Measurements from ENCODE around the gene SBF2. TPM values are rescaled to one million over a fixed set of nuclear protein-coding genes. Genes with fewer than 3 reads are reported as not detected.

Gene SBF2
- total RNA-seq, 1 donor from 2014 or later, result 27.9 TPM

DNA sequence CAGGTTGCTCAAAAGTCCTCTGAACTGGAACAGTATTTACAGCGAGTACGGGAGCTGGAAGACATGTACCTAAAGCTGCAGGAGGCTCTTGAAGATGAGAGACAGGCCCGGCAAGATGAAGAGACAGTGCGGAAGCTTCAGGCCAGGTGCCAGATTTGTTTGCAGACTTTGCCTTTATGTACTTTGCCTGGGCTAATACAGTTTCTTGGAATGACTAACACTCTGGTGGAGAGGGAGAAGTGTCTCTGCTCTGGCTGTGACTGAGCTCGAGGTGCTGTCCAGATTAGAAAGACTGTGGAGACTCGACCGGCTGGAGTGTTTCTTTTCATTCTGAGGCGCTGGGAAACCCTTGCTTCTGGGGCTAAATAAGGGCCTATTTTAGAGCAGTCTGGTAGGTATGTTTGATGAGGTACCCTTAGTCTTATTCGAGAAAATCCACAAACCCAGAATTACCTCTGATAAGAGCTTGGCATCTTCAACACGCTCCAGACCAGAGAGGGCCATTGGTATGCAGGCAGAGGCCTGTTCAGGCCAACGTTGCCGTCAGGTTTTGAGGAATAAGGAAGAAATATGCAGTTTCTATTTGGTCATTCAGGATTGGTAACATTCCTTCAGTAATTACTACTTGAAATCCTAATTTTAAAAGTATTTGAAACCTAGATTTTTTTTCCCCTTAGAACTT is 553.7 kb downstream of the SBF2 start:
- no peak for DNase-seq (ENCODE audit: low spot score)
- intact Hi-C loops (cut with DNase I), result no loop called here

DNA sequence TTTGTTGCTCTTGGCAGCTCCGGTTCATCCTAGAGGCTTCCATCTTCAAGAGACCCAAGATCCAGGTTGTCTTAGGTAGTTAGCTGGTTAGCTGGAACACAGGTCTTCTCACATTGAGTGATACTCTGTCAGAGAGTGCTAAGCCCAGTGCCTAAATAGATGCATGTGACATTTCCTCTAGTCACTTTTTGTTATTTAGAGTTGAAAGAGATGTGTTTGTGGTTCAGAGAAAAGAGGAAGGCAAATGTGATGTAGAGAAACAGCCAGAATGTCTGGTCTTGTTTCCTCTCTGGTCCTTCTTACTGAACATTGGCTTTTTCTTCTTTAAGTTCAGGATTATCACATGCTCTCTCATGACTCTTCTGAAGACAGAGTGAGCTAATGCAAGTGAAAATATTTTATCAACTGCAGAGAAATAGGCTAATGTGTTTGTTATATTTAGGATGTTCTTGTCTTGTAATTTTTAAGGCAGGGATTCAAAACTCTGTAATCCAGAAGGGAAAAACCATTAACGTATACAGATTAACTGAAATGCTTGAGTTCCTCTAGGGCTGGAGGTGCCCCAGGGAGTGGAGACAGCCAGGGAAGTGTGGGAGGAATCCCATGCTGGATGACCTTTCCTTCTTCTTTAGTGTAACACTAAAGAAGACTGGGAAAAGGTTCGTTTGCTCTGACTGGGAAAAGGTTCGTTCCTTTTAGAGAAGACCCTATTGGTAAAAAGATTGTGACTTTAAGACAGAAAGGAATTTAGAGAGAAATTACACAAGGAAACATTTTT is 554.7 kb downstream of the SBF2 start:
- intact Hi-C loops (cut with DNase I), result no loop called here
- no peak for DNase-seq (ENCODE audit: low spot score)

DNA sequence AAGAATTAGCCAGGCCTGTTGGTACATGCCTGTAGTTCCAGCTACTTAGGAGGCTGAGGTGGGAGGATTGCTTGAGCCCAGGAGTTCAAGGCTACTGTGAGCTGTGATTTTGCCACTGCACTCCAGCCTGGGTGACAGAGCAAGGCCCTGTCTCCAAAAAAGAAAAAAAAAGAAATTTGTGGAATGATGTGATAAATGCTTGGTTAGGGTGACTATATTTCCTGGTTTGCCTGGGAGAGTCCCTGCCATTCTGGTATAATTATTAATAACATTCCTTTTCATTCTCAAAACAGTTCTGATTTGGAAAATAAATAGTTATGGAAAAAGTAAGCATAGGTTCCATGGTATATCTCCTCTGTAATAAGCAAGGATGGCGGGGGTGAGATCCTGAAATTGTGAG is 555.3 kb downstream of the SBF2 start:
- intact Hi-C loops (cut with DNase I), result no loop called here
- DNase-seq (ENCODE audit: low spot score), result no peak

- intact Hi-C loops (cut with DNase I), result no loop called here
Observed at GRCh38 chr11:9738116-9738515, 555.9 kb downstream of the SBF2 start.

DNA sequence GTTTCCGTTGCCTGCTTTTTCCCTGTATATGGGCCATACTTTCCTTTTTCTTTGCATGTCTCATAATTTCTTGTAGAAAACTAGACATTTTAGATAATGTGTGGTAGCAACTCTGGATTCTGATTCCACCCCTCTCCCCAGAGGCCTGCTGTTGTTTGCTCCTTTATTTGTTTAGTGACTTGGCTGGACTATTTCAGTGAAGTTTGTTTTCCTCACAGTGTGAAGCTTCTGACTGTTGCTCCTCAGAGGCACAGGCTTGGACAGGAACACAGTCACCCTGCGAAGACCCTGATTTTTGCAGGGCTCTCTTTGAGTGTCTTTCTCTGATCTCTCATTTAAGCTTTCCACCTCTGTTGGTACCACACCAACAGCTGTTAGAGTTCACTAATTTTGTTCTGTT is 557.7 kb downstream of the SBF2 start:
- intact Hi-C loops (cut with DNase I), result no loop called here
- no peak for DNase-seq (ENCODE audit: low spot score)

More at GRCh38 chr11:9738116-9738515, 555.9 kb downstream of the SBF2 start:
- no peak for DNase-seq (ENCODE audit: low spot score)

- no peak for DNase-seq (ENCODE audit: low spot score)
- intact Hi-C loops (cut with DNase I), result no loop called here
Observed at GRCh38 chr11:9735919-9736318, 558.1 kb downstream of the SBF2 start.

DNA sequence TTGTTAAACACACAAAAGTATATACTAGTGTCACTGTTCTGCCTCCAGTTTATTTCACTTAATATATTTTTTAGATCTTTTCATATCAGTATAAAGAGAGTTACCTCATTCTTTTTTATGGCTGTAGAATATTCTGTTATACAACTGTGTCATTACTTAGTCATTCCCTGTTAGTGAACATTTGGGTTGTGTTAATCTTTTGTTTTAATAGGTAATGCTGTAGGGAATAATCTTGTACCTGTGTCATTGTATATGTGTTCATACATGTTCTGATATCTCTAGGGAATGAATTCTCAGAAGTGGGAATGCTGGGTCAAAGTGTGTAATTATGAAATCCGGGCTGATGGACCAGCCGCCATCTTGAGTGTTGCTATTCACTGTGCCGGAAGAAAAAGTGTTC is 558.8 kb downstream of the SBF2 start:
- intact Hi-C loops (cut with DNase I), result no loop called here
- no peak for DNase-seq (ENCODE audit: low spot score)

DNA sequence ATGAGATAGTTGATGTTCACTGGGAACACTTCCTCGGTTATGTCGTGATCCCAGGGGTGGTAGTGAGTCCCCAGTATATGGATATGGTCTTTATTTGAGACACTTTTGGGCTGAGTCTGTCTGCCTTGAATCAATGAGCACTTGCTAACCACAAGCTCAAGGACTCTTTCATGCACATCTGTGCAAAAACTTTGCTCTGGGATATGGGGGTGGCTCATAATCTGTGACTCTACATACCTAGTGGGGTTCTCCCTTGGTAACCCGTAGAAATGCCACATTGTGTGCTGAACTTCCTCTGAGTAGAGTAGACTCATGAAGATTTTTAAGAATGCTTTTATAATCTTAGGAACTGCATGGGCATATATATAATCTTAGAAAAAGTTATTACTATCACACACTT is 560.8 kb downstream of the SBF2 start:
- no peak for DNase-seq (ENCODE audit: low spot score)
- intact Hi-C loops (cut with DNase I), result no loop called here

DNA sequence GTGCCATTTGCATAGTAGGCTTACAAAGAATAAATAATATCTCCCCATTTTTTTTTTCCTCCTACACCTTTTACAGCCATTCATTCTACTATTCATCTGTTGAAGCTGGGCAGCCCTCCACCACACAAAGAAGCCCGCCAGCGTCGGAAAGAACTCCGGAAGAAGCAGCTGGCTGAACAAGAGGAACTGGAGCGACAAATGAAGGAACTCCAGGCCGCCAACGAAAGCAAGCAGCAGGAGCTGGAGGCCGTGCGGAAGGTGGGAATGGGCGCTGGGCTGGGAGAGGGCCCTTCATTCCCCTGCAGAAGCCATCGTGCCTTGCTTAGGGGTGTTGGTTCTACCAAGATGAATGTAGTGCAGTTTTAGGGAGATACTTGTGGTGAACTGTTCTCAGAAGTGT is 561.6 kb downstream of the SBF2 start:
- DNase-seq (ENCODE audit: low spot score), result no peak
- intact Hi-C loops (cut with DNase I), result no loop called here

- intact Hi-C loops (cut with DNase I), result no loop called here
- no peak for DNase-seq (ENCODE audit: low spot score)
Observed at GRCh38 chr11:9731256-9731655, 562.8 kb downstream of the SBF2 start.

Other genes with a start within 250 kb of the SBF2 start
- 5.3 TPM for gene ADM, start 10.9 kb upstream of the SBF2 start, total RNA-seq
- gene AMPD3, start 161.0 kb upstream of the SBF2 start, total RNA-seq, result 3.4 TPM
- gene RNF141, start 247.0 kb upstream of the SBF2 start, total RNA-seq, result 36.8 TPM

All from cardiac septum (tissue), 1 donor.